HCT116 (cell line): ENCODE data around the gene LDHD. TPM values are rescaled to one million over a fixed set of nuclear protein-coding genes. Genes with fewer than 3 reads are reported as not detected.

Experiments
- ATAC-seq: fragments of 200-7000 bp; cut with Tn5 transposase; 2 replicates; pipeline ENCODE4 v1.9.1; 2020; ENCODE audit warnings: mild to moderate bottlenecking, moderate library complexity
- BruUV-seq: library from RNA; stranded (reverse); fragments of 400-500 nt; replicated peaks from 2 replicates; lab custom pipeline; 2021; lab: Mats Ljungman, UMichigan
- CTCF ChIA-PET: fragments of 300-600 bp; sonication (Branson Sonifier 250); formaldehyde crosslinking; loops from one replicate; lab custom pipeline; 2021; ENCODE audit warnings: antibody characterized with exemption; lab: Charles Lee
- POLR2A ChIA-PET: fragments of 300-600, 350-600 bp; sonication (Branson Sonifier 250); formaldehyde crosslinking; loops from one replicate; lab custom pipeline; 2021; ENCODE audit warnings: antibody characterized with exemption; lab: Charles Lee
- RAD21 ChIA-PET, 2 experiments: fragments of 300-600 bp; sonication (Branson Sonifier 250); formaldehyde crosslinking; loops; one replicate each; lab custom pipeline; 2023; ENCODE audit warnings: low total read pairs in 2 of 2; ENCODE audit not compliant: uncharacterized antibody in 2 of 2, unreplicated experiment in 2 of 2, low non-redundant PET in 1 of 2; lab: Charles Lee
- DNase-seq: peaks from one replicate; pipeline ENCODE4 v3.0.0-alpha.2; 2010; ENCODE audit warnings: low read depth, low spot score
- H2AFZ ChIP-seq: fragments of 200-600 bp; shearing (Covaris generic), sonication (generic); 2 replicates; pipeline ENCODE4 v1.6.1; 2017; ENCODE audit warnings: low read depth, mixed run types, mixed read lengths, antibody characterized with exemption, low read length; ENCODE audit not compliant: poor library complexity, severe bottlenecking
- H3K27ac ChIP-seq: 2 replicates; pipeline ENCODE4 v1.5.1; 2012; ENCODE audit warnings: low read depth, low read length
- H3K27me3 ChIP-seq: fragments of 200-600 bp; sonication (generic); 2 replicates; pipeline ENCODE4 v1.6.1; 2016; ENCODE audit warnings: mixed run types, low read length, mixed read lengths; ENCODE audit not compliant: insufficient read depth
- H3K36me3 ChIP-seq, 2 experiments: fragments of 200-500 bp in 1 of 2; fragments of 200-600 bp in 1 of 2; sonication (Bioruptor generic) in 1 of 2; sonication (generic) in 1 of 2; 2 replicates each; pipeline versions ENCODE4 v1.5.1 to v1.6.1; 2014 to 2016; ENCODE audit warnings: low read length in 2 of 2, inconsistent platforms in 1 of 2, mixed read lengths in 1 of 2, mixed run types in 1 of 2; ENCODE audit not compliant: insufficient read depth in 2 of 2, control insufficient read depth in 1 of 2
- H3K4me1 ChIP-seq, 2 experiments: fragments of 200-600 bp in 1 of 2; sonication (generic) in 1 of 2; 2 replicates each; pipeline versions ENCODE4 v1.5.1 to v1.6.1; 2012 to 2017; ENCODE audit warnings: low read length in 2 of 2, inconsistent platforms in 1 of 2, mild to moderate bottlenecking in 1 of 2, mixed read lengths in 1 of 2, mixed run types in 1 of 2, moderate library complexity in 1 of 2; ENCODE audit not compliant: insufficient read depth in 2 of 2, control insufficient read depth in 1 of 2
- H3K4me2 ChIP-seq: fragments of 200-600 bp; sonication (generic); 2 replicates; pipeline ENCODE4 v1.6.1; 2017; ENCODE audit warnings: mixed run types, low read length, mixed read lengths
- H3K4me3 ChIP-seq, 2 experiments: fragments of 200-600 bp in 1 of 2; sonication (generic) in 1 of 2; replicated peaks in 1 of 2; 2 replicates each; pipeline ENCODE4 v1.5.1; 2011 to 2016; ENCODE audit warnings: low read length in 2 of 2, control low read depth in 1 of 2, low read depth in 1 of 2, mild to moderate bottlenecking in 1 of 2, mixed read lengths in 1 of 2, mixed run types in 1 of 2
- H3K79me2 ChIP-seq: fragments of 200-600 bp; sonication (generic); 2 replicates; pipeline ENCODE4 v1.6.1; 2017; ENCODE audit warnings: mild to moderate bottlenecking, mixed run types, low read length, moderate library complexity, mixed read lengths; ENCODE audit not compliant: insufficient read depth
- H3K9ac ChIP-seq: fragments of 200-600 bp; sonication (generic); 2 replicates; pipeline ENCODE4 v1.6.1; 2016; ENCODE audit warnings: low read length, mixed read lengths
- H3K9me2 ChIP-seq: fragments of 200-600 bp; sonication (generic), shearing (Covaris generic); 2 replicates; pipeline ENCODE4 v1.6.1; 2017; ENCODE audit warnings: mixed run types, mild to moderate bottlenecking, moderate library complexity; ENCODE audit not compliant: insufficient read depth
- H3K9me3 ChIP-seq, 2 experiments: fragments of 200-500 bp in 1 of 2; fragments of 200-600 bp in 1 of 2; sonication (Bioruptor generic) in 1 of 2; sonication (generic) in 1 of 2; 2 replicates each; pipeline ENCODE4 v1.6.1; 2014 to 2017; ENCODE audit warnings: low read length in 2 of 2, mixed read lengths in 2 of 2, inconsistent platforms in 1 of 2, low read depth in 1 of 2, mild to moderate bottlenecking in 1 of 2, mixed run types in 1 of 2, moderate library complexity in 1 of 2; ENCODE audit not compliant: control insufficient read depth in 1 of 2, insufficient read depth in 1 of 2
- H4K20me1 ChIP-seq: fragments of 200-600 bp; sonication (generic), shearing (Covaris generic); 2 replicates; pipeline ENCODE4 v1.6.1; 2017; ENCODE audit warnings: mixed run types, mild to moderate bottlenecking, moderate library complexity; ENCODE audit not compliant: insufficient read depth
- CEBPB ChIP-seq: IDR thresholded peaks from 2 replicates; pipeline ENCODE4 v1.6.1; 2012; ENCODE audit warnings: low read depth
- EGR1 ChIP-seq: IDR thresholded peaks from 2 replicates; pipeline ENCODE4 v1.6.1; 2012; ENCODE audit warnings: low read depth
- ELF1 ChIP-seq: IDR thresholded peaks from 2 replicates; pipeline ENCODE4 v1.6.1; 2012; ENCODE audit warnings: low read depth, borderline replicate concordance
- EZH2 ChIP-seq: fragments of 200-600 bp; sonication (generic); IDR thresholded peaks from 2 replicates; pipeline ENCODE4 v1.6.1; 2017; ENCODE audit warnings: antibody characterized with exemption, mixed run types
- EZH2phosphoT487 ChIP-seq: fragments of 200-600 bp; IDR thresholded peaks from 2 replicates; pipeline ENCODE4 v1.6.1; 2018; ENCODE audit warnings: antibody characterized with exemption, borderline replicate concordance
- FOSL1 ChIP-seq: IDR thresholded peaks from 2 replicates; pipeline ENCODE4 v1.6.1; 2012; ENCODE audit warnings: low read depth
- JUND ChIP-seq: IDR thresholded peaks from 2 replicates; pipeline ENCODE4 v1.6.1; 2012
- MAX ChIP-seq: IDR thresholded peaks from 2 replicates; pipeline ENCODE4 v1.6.1; 2012
- POLR2A ChIP-seq: IDR thresholded peaks from 2 replicates; pipeline ENCODE4 v1.7.0; 2011; ENCODE audit warnings: borderline replicate concordance; ENCODE audit not compliant: insufficient read depth, insufficient read length; ENCODE audit errors: extremely low read depth
- POLR2AphosphoS5 ChIP-seq: IDR thresholded peaks from 2 replicates; pipeline ENCODE4 v1.6.1; 2011; ENCODE audit warnings: mild to moderate bottlenecking, low read depth, low read length, moderate library complexity
- SIN3A ChIP-seq: IDR thresholded peaks from 2 replicates; pipeline ENCODE4 v1.6.1; 2012; ENCODE audit warnings: low read depth
- SP1 ChIP-seq: IDR thresholded peaks from 2 replicates; pipeline ENCODE4 v1.6.1; 2012; ENCODE audit warnings: low read depth
- SRF ChIP-seq: IDR thresholded peaks from 2 replicates; pipeline ENCODE4 v1.6.1; 2012; ENCODE audit warnings: low read depth
- TCF7L2 ChIP-seq: IDR thresholded peaks from 2 replicates; pipeline ENCODE4 v1.7.0; 2011; ENCODE audit warnings: borderline replicate concordance, inconsistent platforms; ENCODE audit not compliant: insufficient read depth, insufficient read length; ENCODE audit errors: extremely low read depth
- YY1 ChIP-seq: IDR thresholded peaks from 2 replicates; pipeline ENCODE4 v1.6.1; 2011; ENCODE audit warnings: low read length, low read depth, moderate library complexity, mild to moderate bottlenecking; ENCODE audit not compliant: insufficient replicate concordance; ENCODE audit errors: extremely low read depth
- ZBTB33 ChIP-seq: IDR thresholded peaks from 2 replicates; pipeline ENCODE4 v1.6.1; 2011; ENCODE audit warnings: mild to moderate bottlenecking, low read length, moderate library complexity; ENCODE audit not compliant: insufficient replicate concordance; ENCODE audit errors: extremely low read depth
- ZNF274 ChIP-seq: fragments of 200-500 bp; sonication (Bioruptor generic); IDR thresholded peaks from 2 replicates; pipeline ENCODE4 v1.6.1; 2014; ENCODE audit warnings: mild to moderate bottlenecking, low read depth, low read length, inconsistent platforms
- intact Hi-C: fragments of 100-400 bp; cut with micrococcal nuclease; formaldehyde crosslinking; loops from 2 replicates; pipeline ENCODE4 v1.10.0; 2022
- total RNA-seq: library from RNA; stranded (reverse); gene quantifications from one replicate; pipeline ENCODE4 v1.2.1, GENCODE V29; 2021; ENCODE audit not compliant: unreplicated experiment
- TF ChIP-seq, protein P1 (sequence below): IDR thresholded peaks from 2 replicates; pipeline ENCODE4 v1.6.1; 2012; ENCODE audit warnings: low read depth

Gene LDHD
- total RNA-seq, 1 experiment from 2014 or later: 3.4 TPM

DNA sequence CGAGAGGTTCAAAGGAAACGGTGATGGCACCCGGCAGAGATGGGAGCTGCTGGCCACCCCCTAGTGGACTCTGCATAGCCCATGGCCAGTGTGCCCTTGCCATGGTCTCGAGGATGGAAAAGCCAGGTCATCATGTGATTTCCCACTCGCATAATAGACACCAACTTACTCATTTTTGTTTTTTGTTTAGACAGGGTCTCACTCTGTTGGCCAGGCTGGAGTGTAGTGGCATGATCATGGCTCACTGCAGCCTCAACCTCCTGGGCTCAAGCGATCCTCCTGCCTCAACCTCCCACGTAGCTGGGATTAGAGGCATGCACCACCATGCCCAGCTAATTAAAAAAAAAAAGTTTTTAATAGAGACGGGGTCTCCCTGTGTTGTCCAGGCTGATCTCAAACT, 27.6 kb downstream of the LDHD start:
- H2AFZ ChIP-seq: no peak overlapping the region
- H3K9ac ChIP-seq: no peak overlapping the region
- no peak overlapping the region for H3K4me2 ChIP-seq
- DNase-seq (no peak), ATAC-seq (no peak)
- H4K20me1 ChIP-seq: no peaks in the 10 kb centered on the region
- no peak overlapping the region for H3K4me3 ChIP-seq
- CTCF ChIA-PET: interaction anchor here (0.6 kb wide), 1 partner anchor 380 kb away, joined by 4 read pairs; no protein-coding TSS in a partner anchor
- H3K36me3 ChIP-seq: no peaks in the 10 kb centered on the region
- H3K27me3 ChIP-seq: no peaks in the 10 kb centered on the region
- peaks cover 52 to 73% of the 10 kb centered on the region in 2 experiments for H3K4me1 ChIP-seq
- RAD21 ChIA-PET: interaction anchor here in 1 of 2 experiments (0.5 kb wide), 1 partner anchor 118 kb away, joined by 8 read pairs; no protein-coding TSS in a partner anchor
- no TSS peak for BruUV-seq
- H3K9me3 ChIP-seq: no peaks in the 10 kb centered on the region
- no peak overlapping the region for H3K27ac ChIP-seq
- POLR2A ChIA-PET: no interaction called here
- no peaks in the 10 kb centered on the region for H3K9me2 ChIP-seq
- H3K79me2 ChIP-seq: peaks cover 31% of the 10 kb centered on the region
- intact Hi-C loops: no loop called here
- TF ChIP-seq POLR2A (no peak), EZH2 (no peak), POLR2AphosphoS5 (no peak), TCF7L2 (no peak), JUND (no peak), YY1 (no peak), ZBTB33 (no peak), EGR1 (no peak), ELF1 (no peak), SP1 (no peak), ZNF274 (no peak), EZH2phosphoT487 (no peak), FOSL1 (no peak), MAX (no peak), CEBPB (no peak), SRF (no peak), SIN3A (no peak)
- TF ChIP-seq, protein P1, sequence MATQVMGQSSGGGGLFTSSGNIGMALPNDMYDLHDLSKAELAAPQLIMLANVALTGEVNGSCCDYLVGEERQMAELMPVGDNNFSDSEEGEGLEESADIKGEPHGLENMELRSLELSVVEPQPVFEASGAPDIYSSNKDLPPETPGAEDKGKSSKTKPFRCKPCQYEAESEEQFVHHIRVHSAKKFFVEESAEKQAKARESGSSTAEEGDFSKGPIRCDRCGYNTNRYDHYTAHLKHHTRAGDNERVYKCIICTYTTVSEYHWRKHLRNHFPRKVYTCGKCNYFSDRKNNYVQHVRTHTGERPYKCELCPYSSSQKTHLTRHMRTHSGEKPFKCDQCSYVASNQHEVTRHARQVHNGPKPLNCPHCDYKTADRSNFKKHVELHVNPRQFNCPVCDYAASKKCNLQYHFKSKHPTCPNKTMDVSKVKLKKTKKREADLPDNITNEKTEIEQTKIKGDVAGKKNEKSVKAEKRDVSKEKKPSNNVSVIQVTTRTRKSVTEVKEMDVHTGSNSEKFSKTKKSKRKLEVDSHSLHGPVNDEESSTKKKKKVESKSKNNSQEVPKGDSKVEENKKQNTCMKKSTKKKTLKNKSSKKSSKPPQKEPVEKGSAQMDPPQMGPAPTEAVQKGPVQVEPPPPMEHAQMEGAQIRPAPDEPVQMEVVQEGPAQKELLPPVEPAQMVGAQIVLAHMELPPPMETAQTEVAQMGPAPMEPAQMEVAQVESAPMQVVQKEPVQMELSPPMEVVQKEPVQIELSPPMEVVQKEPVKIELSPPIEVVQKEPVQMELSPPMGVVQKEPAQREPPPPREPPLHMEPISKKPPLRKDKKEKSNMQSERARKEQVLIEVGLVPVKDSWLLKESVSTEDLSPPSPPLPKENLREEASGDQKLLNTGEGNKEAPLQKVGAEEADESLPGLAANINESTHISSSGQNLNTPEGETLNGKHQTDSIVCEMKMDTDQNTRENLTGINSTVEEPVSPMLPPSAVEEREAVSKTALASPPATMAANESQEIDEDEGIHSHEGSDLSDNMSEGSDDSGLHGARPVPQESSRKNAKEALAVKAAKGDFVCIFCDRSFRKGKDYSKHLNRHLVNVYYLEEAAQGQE: no peak
